NCI-H2029 treated with DMSO at 0.1 percent for 48 hours (cell line): ENCODE results near the gene SORL1.

Source experiments
- DNase-seq: peaks from one replicate; lab custom pipeline; 2025; lab: John Stamatoyannopoulos, UW

The SORL1 gene

GRCh38 chr11:121589946-121590537, 137.9 kb downstream of the SORL1 start:
- no peak for DNase-seq

- DNase-seq: no peak
Measured at GRCh38 chr11:121590772-121591404, 138.8 kb downstream of the SORL1 start.

GRCh38 chr11:121591405-121592033, 139.4 kb downstream of the SORL1 start:
- DNase-seq: peak; percentile 72

GRCh38 chr11:121592708-121593107, 140.6 kb downstream of the SORL1 start:
- DNase-seq: no peak

GRCh38 chr11:121595717-121596161, 143.6 kb downstream of the SORL1 start:
- DNase-seq: no peak

- DNase-seq: no peak
Measured at GRCh38 chr11:121596195-121597155, 144.4 kb downstream of the SORL1 start.

GRCh38 chr11:121603316-121603715, 151.2 kb downstream of the SORL1 start:
- no peak for DNase-seq

GRCh38 chr11:121604152-121604551, 152.0 kb downstream of the SORL1 start:
- DNase-seq: no peak

GRCh38 chr11:121606354-121606753, 154.2 kb downstream of the SORL1 start:
- DNase-seq: no peak

GRCh38 chr11:121607341-121607740, 155.2 kb downstream of the SORL1 start:
- no peak for DNase-seq

GRCh38 chr11:121608545-121609098, 156.5 kb downstream of the SORL1 start:
- no peak for DNase-seq

GRCh38 chr11:121610706-121611105, 158.6 kb downstream of the SORL1 start:
- no peak for DNase-seq

- DNase-seq: no peak
Measured at GRCh38 chr11:121611242-121611641, 159.1 kb downstream of the SORL1 start.

GRCh38 chr11:121613724-121614123, 161.6 kb downstream of the SORL1 start:
- DNase-seq: peak; percentile 53

GRCh38 chr11:121614636-121615240, 162.6 kb downstream of the SORL1 start:
- no peak for DNase-seq

GRCh38 chr11:121615501-121615900, 163.4 kb downstream of the SORL1 start:
- DNase-seq: no peak

- no peak for DNase-seq
Measured at GRCh38 chr11:121618516-121618915, 166.4 kb downstream of the SORL1 start.

- no peak for DNase-seq
Measured at GRCh38 chr11:121625777-121626506, 173.8 kb downstream of the SORL1 start.

GRCh38 chr11:121626507-121626875, 174.4 kb downstream of the SORL1 start:
- no peak for DNase-seq

- DNase-seq: no peak
Measured at GRCh38 chr11:121626980-121627379, 174.9 kb downstream of the SORL1 start.

- no peak for DNase-seq
Measured at GRCh38 chr11:121630041-121630440, 177.9 kb downstream of the SORL1 start.
